Hepatocyte (in vitro differentiated cells): ENCODE measurements around the gene MEX3B.

Source experiments
- EZH2 ChIP-seq: fragments of 200-600 bp; sonication (generic); IDR thresholded peaks from 2 replicates; pipeline ENCODE4 v1.6.1; 2016; ENCODE audit warnings: antibody characterized with exemption, mild to moderate bottlenecking, borderline replicate concordance
- EZH2phosphoT487 ChIP-seq: fragments of 200-600 bp; sonication (generic); IDR thresholded peaks from one replicate; pipeline ENCODE4 v1.6.1; 2018; ENCODE audit warnings: antibody characterized with exemption, mild to moderate bottlenecking, low read depth, moderate library complexity; ENCODE audit not compliant: unreplicated experiment, severe bottlenecking
- TF ChIP-seq, protein P1 (sequence below): fragments of 200-600 bp; sonication (generic); IDR thresholded peaks from 2 replicates; pipeline ENCODE4 v1.5.1; 2016; ENCODE audit warnings: antibody characterized with exemption, mild to moderate bottlenecking; ENCODE audit not compliant: poor library complexity

DNA sequence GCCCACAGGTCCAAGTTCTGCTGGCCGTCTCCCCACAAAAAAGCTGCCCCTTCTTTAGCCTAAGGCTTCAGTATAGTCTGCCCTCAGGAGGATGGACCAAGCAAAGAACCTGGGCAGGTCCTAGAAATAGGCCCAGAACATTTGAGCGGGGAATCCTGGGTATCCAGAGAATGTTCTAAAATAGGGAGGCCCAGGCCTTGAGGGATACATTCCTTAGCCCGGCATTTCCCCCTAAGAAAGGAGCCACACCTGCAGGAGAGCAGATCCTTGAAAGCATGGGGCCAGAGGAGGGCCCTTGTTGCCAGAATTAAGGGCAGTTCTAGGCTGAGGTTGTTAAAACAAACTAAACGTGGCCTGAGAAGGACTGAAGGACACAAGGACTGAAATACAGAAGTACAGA, 20.6 kb upstream of the MEX3B start:
- no peak for TF ChIP-seq EZH2
- TF ChIP-seq, protein P1, sequence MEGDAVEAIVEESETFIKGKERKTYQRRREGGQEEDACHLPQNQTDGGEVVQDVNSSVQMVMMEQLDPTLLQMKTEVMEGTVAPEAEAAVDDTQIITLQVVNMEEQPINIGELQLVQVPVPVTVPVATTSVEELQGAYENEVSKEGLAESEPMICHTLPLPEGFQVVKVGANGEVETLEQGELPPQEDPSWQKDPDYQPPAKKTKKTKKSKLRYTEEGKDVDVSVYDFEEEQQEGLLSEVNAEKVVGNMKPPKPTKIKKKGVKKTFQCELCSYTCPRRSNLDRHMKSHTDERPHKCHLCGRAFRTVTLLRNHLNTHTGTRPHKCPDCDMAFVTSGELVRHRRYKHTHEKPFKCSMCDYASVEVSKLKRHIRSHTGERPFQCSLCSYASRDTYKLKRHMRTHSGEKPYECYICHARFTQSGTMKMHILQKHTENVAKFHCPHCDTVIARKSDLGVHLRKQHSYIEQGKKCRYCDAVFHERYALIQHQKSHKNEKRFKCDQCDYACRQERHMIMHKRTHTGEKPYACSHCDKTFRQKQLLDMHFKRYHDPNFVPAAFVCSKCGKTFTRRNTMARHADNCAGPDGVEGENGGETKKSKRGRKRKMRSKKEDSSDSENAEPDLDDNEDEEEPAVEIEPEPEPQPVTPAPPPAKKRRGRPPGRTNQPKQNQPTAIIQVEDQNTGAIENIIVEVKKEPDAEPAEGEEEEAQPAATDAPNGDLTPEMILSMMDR, result no peak
- no peak for TF ChIP-seq EZH2phosphoT487
